HepG2 (cell line): ENCODE results near the gene MEGF11. TPM values are rescaled to one million over a fixed set of nuclear protein-coding genes. Genes with fewer than 3 reads are reported as not detected.

Experiments
- ATAC-seq: fragments of 200-7000 bp; cut with Tn5 transposase; 3 replicates; pipeline ENCODE4 v1.9.1; 2020; ENCODE audit warnings: mild to moderate bottlenecking, moderate library complexity
- BruUV-seq: library from RNA; stranded (reverse); fragments of 400-500 nt; replicated peaks from 2 replicates; lab custom pipeline; 2021; lab: Mats Ljungman, UMichigan
- CTCF ChIA-PET: fragments of 300-600 bp; formaldehyde crosslinking; extraction: SDS; loops from one replicate; lab custom pipeline; 2021; ENCODE audit warnings: low total read pairs, inconsistent platforms, low intra/inter-chr PET ratio; lab: Yijun Ruan, JAX
- POLR2A ChIA-PET: fragments of 350-600 bp; sonication (Branson Sonifier 250); formaldehyde crosslinking; loops from one replicate; lab custom pipeline; 2020; ENCODE audit warnings: antibody characterized with exemption, inconsistent platforms; lab: Yijun Ruan, JAX
- DNase-seq: peaks from one replicate; pipeline ENCODE4 v3.0.0-alpha.2; 2015; ENCODE audit warnings: low spot score
- FAIRE-seq: peaks from 3 replicates; lab custom pipeline; 2011; peaks lifted over from hg19 to GRCh38; lab: Jason Lieb, UNC
- H2AFZ ChIP-seq: one replicate; pipeline ENCODE4 v1.6.1; 2011; ENCODE audit warnings: low read length, inconsistent platforms
- H3K27ac ChIP-seq: fragments of 300-600 bp; 3 replicates; pipeline ENCODE4 v1.8.0; 2011; ENCODE audit warnings: mixed run types, mild to moderate bottlenecking, mixed read lengths, low read length, inconsistent platforms; ENCODE audit not compliant: insufficient read depth; ENCODE audit errors: extremely low read length
- H3K27me3 ChIP-seq, 2 experiments: fragments of 200-600 bp in 1 of 2; 2 replicates in 1 of 2; 3 replicates in 1 of 2; pipeline versions ENCODE4 v1.6.0 to v1.8.0; 2011; ENCODE audit warnings: low read length in 2 of 2, mild to moderate bottlenecking in 2 of 2, moderate library complexity in 2 of 2, inconsistent platforms in 1 of 2; ENCODE audit not compliant: insufficient read depth in 2 of 2, control insufficient read depth in 1 of 2
- H3K36me3 ChIP-seq, 2 experiments: fragments of 200-600 bp in 1 of 2; replicated peaks in 1 of 2; 2 replicates in 1 of 2; 3 replicates in 1 of 2; pipeline versions ENCODE4 v1.5.1 to v1.8.0; 2011; ENCODE audit warnings: low read length in 2 of 2, inconsistent platforms in 1 of 2; ENCODE audit not compliant: insufficient read depth in 2 of 2, control insufficient read depth in 1 of 2
- H3K4me1 ChIP-seq: 2 replicates; pipeline ENCODE4 v1.5.1; 2012; ENCODE audit warnings: low read length, inconsistent platforms; ENCODE audit not compliant: insufficient read depth
- H3K4me2 ChIP-seq: 2 replicates; pipeline ENCODE4 v1.6.0; 2011; ENCODE audit warnings: low read depth, low read length, inconsistent platforms
- H3K4me3 ChIP-seq, 3 experiments: fragments of 200-600 bp in 1 of 3; sonication (generic), shearing (Covaris generic) in 1 of 3; replicated peaks in 1 of 3; 2 replicates each; pipeline ENCODE4 v1.5.1; 2011 to 2016; ENCODE audit warnings: low read length in 3 of 3, inconsistent platforms in 2 of 3, low read depth in 2 of 3, mild to moderate bottlenecking in 2 of 3, control low read depth in 1 of 3, mixed read lengths in 1 of 3; ENCODE audit not compliant: insufficient read depth in 1 of 3
- H3K79me2 ChIP-seq: one replicate; pipeline ENCODE4 v1.6.1; 2011; ENCODE audit warnings: low read length, inconsistent platforms; ENCODE audit not compliant: insufficient read depth
- H3K9ac ChIP-seq: 2 replicates; pipeline ENCODE4 v1.6.0; 2011; ENCODE audit warnings: mild to moderate bottlenecking, low read depth, low read length, inconsistent platforms; ENCODE audit not compliant: insufficient read depth
- H3K9me3 ChIP-seq: 2 replicates; pipeline ENCODE4 v1.5.1; 2012; ENCODE audit warnings: mild to moderate bottlenecking, low read length
- H4K20me1 ChIP-seq: 2 replicates; pipeline ENCODE4 v1.6.0; 2011; ENCODE audit warnings: inconsistent platforms, mild to moderate bottlenecking, low read length, moderate library complexity; ENCODE audit not compliant: insufficient read depth
- ATF1 ChIP-seq: IDR thresholded peaks from 2 replicates; pipeline ENCODE4 v1.6.1; 2016; ENCODE audit warnings: mild to moderate bottlenecking, control low read depth
- BORCS8-MEF2B ChIP-seq: sonication (generic); formaldehyde crosslinking; IDR thresholded peaks from 2 replicates; pipeline ENCODE4 v1.8.0; 2022; ENCODE audit warnings: mild to moderate bottlenecking, missing genetic modification reagents
- CENPBD1 ChIP-seq: sonication (generic); formaldehyde crosslinking; IDR thresholded peaks from 2 replicates; pipeline ENCODE4 v1.8.0; 2022; ENCODE audit warnings: missing genetic modification reagents, low read depth, mild to moderate bottlenecking, borderline replicate concordance
- HIC2 ChIP-seq: sonication (generic); formaldehyde crosslinking; IDR thresholded peaks from 2 replicates; pipeline ENCODE4 v1.9.0; 2022; ENCODE audit warnings: low read depth, missing genetic modification reagents
- IKZF4 ChIP-seq: sonication (generic); formaldehyde crosslinking; IDR thresholded peaks from 2 replicates; pipeline ENCODE4 v1.5.1; 2020; ENCODE audit warnings: borderline replicate concordance, mild to moderate bottlenecking, low read depth, missing genetic modification reagents; ENCODE audit errors: not compliant biosample characterization
- KAT2B ChIP-seq: fragments of 150-350 bp; IDR thresholded peaks from 2 replicates; pipeline ENCODE4 v1.6.1; 2014; ENCODE audit warnings: low read depth, low read length, borderline replicate concordance
- KMT2A ChIP-seq: sonication (generic); formaldehyde crosslinking; IDR thresholded peaks from 2 replicates; pipeline ENCODE4 v1.4.0; 2020; ENCODE audit warnings: missing genetic modification reagents
- MTF2 ChIP-seq: sonication (generic); formaldehyde crosslinking; IDR thresholded peaks from 2 replicates; pipeline ENCODE4 v1.5.0; 2020; ENCODE audit warnings: missing genetic modification reagents, borderline replicate concordance
- ZNF570 ChIP-seq: sonication (generic); formaldehyde crosslinking; IDR thresholded peaks from 2 replicates; pipeline ENCODE4 v1.4.0; 2020; ENCODE audit warnings: mild to moderate bottlenecking, missing genetic modification reagents, borderline replicate concordance
- ZNF792 ChIP-seq: IDR thresholded peaks from 2 replicates; pipeline ENCODE4 v1.6.1; 2016
- WGBS: methylation state at CpG from one replicate; pipeline ENCODE4 v1.1.6; 2017; ENCODE audit warnings: low lambda C conversion rate; 5-methylcytosine and 5-hydroxymethylcytosine counted together
- in situ Hi-C: cut with HindIII; loops from 2 replicates; pipeline ENCODE4 v1.10.0; 2017; ENCODE audit warnings: low pct_unique_long_range_greater_than_20kb; ENCODE audit not compliant: extremely low pct_ligation_motif_present
- intact Hi-C: fragments of 100-400 bp; cut with micrococcal nuclease; formaldehyde crosslinking; loops from one replicate; pipeline ENCODE4 v1.10.0; 2022; ENCODE audit not compliant: unreplicated experiment
- polyA plus RNA-seq, 8 experiments: library from polyadenylated mRNA; depleted of rRNA in 3 of 8; stranded (reverse) in 7 of 8; unstranded in 1 of 8; fragments of >200 nt; fragmentation: Illumina TruSeq in 4 of 8; extraction: Trizol in 4 of 8; gene quantifications; 2 replicates each; pipeline versions ENCODE4 v1.2.1 to v1.2.3, GENCODE V29; 2011 to 2016; ENCODE audit warnings: low read depth in 4 of 8, missing spikeins in 1 of 8, mixed read lengths in 1 of 8; ENCODE audit not compliant: insufficient read depth in 1 of 8
- total RNA-seq, 5 experiments: library from RNA; depleted of rRNA; stranded (reverse); fragments of >200 nt; fragmentation: Illumina TruSeq; extraction: Trizol; gene quantifications; 2 replicates each; pipeline ENCODE4 v1.2.3, GENCODE V29; 2016; ENCODE audit warnings: low read depth in 1 of 5
- TF ChIP-seq, protein P1 (sequence below): sonication (generic); formaldehyde crosslinking; IDR thresholded peaks from 2 replicates; pipeline ENCODE4 v1.5.0; 2020; ENCODE audit warnings: mild to moderate bottlenecking, missing genetic modification reagents
- TF ChIP-seq, protein P2 (sequence below): sonication (generic); formaldehyde crosslinking; IDR thresholded peaks from 2 replicates; pipeline ENCODE4 v1.8.0; 2022; ENCODE audit warnings: mild to moderate bottlenecking, missing genetic modification reagents, moderate library complexity

The MEGF11 gene
- total and polyA plus RNA-seq, 2 of the 13 experiments (the other 11 are each of a cell fraction or from before 2014, with no cell fraction given) = not detected

DNA sequence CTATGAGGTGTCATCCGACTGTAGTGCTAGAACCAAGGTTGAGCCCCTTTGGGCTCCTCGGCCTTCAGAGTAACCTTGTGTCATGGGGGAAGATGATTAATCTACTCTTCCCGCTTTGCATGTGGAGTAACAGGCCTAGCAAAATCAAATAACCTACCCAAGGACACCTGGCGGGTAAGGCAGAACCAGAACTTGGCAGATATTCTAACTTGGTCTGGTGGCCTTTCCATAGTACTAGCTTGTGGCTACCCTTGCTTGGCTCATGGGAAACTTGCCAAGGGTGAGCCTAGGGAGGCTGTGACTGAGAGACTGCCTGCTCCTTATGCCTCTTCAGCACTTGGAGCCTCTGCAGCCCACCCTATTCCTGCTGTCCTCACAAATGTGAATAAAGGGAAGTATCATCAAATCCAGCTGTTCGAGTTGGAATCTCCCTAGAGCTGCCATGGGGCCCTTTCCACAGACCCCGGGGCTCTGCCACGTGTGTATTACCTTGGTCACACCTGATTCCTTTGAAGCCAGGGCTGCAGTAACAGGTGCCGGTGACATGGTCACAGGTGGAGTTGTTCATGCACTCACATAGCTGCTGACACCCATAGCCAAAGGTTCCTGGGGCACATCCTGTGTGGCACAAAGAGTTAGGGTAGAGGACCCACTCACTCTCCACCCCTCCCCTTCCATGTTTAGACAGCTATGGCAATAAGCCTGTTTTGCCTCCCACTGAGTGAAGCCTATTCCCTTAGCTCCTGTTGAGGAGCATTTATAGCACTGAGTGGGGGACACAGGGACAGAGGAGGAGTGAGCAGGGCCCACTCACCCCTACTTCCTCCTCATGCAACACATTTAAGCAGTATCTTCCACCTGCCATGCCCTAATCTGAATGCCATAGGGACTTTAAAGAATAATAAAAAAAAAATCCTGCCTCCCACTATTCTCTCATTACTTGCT, 338.3 kb downstream of the MEGF11 start:
- Histone ChIP-seq H4K20me1 (no peaks in the 10 kb centered on the region), H3K4me1 (peaks cover 15% of the 10 kb centered on the region), H3K27ac (no peak overlapping the region), H3K79me2 (no peaks in the 10 kb centered on the region), H3K4me3 (no peak overlapping the region), H3K4me2 (no peak overlapping the region), H3K36me3 (peaks cover 0 to 7% of the 10 kb centered on the region in 2 experiments; a peak in 1 of 5 replicates), H2AFZ (no peak overlapping the region), H3K27me3 (no peaks in the 10 kb centered on the region), H3K9me3 (no peaks in the 10 kb centered on the region), H3K9ac (no peak overlapping the region)
- ChIA-PET POLR2A (no interaction called here), CTCF (no interaction called here)
- intact Hi-C loops = loop anchor here (5.0 to 10.0 kb wide), 2 partner anchors 170 to 277 kb away; no protein-coding TSS in a partner anchor
- in situ Hi-C loops = no loop called here
- no peak for TF ChIP-seq ZNF792 (CRISPR knock-in tag)
- no peak for TF ChIP-seq MTF2 (CRISPR knock-in tag)
- no peak for TF ChIP-seq IKZF4 (CRISPR knock-in tag)
- TF ChIP-seq KAT2B = no peak
- TF ChIP-seq ZNF570 = no peak
- no peak for TF ChIP-seq ATF1 (CRISPR knock-in tag)
- ATAC-seq = no peak
- no TSS peak for BruUV-seq
- no peak for FAIRE-seq
- no peak for DNase-seq
- 77% methylated on average over 7 of the region's 8 CpGs for WGBS

DNA sequence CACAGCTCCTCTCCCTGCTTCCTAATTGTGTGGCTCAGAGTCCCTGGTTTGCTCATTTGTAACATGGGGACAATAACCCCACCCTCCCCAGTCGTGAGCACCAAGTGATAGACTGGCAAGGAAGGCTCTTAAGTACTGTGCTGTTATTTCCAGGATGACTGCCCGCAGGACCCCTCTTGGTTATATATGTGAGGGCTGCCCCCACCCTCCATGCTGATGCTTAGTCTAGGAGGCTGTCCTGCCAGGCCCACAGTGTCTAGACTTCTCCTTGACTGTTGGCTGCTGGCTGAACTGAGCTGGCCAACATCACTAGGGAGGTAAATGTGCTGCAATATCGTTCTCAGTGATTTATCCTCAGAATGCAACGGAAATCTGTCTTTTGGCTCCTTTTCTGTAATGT, 339.2 kb downstream of the MEGF11 start:
- Histone ChIP-seq H3K79me2 (no peaks in the 10 kb centered on the region), H3K27me3 (no peaks in the 10 kb centered on the region), H4K20me1 (no peaks in the 10 kb centered on the region), H3K27ac (no peak overlapping the region), H3K9ac (no peak overlapping the region), H3K9me3 (no peaks in the 10 kb centered on the region), H2AFZ (no peak overlapping the region), H3K4me1 (peaks cover 15% of the 10 kb centered on the region), H3K4me2 (no peak overlapping the region), H3K36me3 (peaks cover 0 to 7% of the 10 kb centered on the region in 2 experiments; a peak in 1 of 5 replicates), H3K4me3 (no peak overlapping the region)
- no TSS peak for BruUV-seq
- FAIRE-seq (no peak), ATAC-seq (no peak), DNase-seq (no peak)
- ChIA-PET POLR2A (no interaction called here), CTCF (no interaction called here)
- intact Hi-C loops (loop anchor here (10.0 kb wide), 1 partner anchor 170 kb away; no protein-coding TSS in a partner anchor), in situ Hi-C loops (no loop called here)
- 84% methylated on average over 4 of the region's 4 CpGs for WGBS
- no peak for TF ChIP-seq CENPBD1 (CRISPR knock-in tag)
- TF ChIP-seq, protein P1, sequence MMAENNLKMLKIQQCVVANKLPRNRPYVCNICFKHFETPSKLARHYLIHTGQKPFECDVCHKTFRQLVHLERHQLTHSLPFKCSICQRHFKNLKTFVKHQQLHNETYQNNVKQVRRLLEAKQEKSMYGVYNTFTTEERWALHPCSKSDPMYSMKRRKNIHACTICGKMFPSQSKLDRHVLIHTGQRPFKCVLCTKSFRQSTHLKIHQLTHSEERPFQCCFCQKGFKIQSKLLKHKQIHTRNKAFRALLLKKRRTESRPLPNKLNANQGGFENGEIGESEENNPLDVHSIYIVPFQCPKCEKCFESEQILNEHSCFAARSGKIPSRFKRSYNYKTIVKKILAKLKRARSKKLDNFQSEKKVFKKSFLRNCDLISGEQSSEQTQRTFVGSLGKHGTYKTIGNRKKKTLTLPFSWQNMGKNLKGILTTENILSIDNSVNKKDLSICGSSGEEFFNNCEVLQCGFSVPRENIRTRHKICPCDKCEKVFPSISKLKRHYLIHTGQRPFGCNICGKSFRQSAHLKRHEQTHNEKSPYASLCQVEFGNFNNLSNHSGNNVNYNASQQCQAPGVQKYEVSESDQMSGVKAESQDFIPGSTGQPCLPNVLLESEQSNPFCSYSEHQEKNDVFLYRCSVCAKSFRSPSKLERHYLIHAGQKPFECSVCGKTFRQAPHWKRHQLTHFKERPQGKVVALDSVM (CRISPR knock-in tag) = no peak
- TF ChIP-seq KMT2A = no peak
- TF ChIP-seq HIC2 (CRISPR knock-in tag) = no peak
- no peak for TF ChIP-seq BORCS8-MEF2B (CRISPR knock-in tag)
- TF ChIP-seq, protein P2, sequence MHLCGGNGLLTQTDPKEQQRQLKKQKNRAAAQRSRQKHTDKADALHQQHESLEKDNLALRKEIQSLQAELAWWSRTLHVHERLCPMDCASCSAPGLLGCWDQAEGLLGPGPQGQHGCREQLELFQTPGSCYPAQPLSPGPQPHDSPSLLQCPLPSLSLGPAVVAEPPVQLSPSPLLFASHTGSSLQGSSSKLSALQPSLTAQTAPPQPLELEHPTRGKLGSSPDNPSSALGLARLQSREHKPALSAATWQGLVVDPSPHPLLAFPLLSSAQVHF = no peak
